H9 (cell line): ENCODE results near the gene SLC6A7. TPM values are rescaled to one million over a fixed set of nuclear protein-coding genes. Genes with fewer than 3 reads are reported as not detected.

ENCODE experiments used
- DNase-seq: peaks from one replicate; pipeline ENCODE4 v3.0.0-alpha.2; 2017
- H2AFZ ChIP-seq: one replicate; pipeline ENCODE4 v1.6.1; 2013; ENCODE audit warnings: mild to moderate bottlenecking, low read length, control low read depth, moderate library complexity
- H2AK5ac ChIP-seq: 2 replicates; pipeline ENCODE4 v1.6.1; 2013; ENCODE audit warnings: low read length, control low read depth, mixed read lengths; ENCODE audit not compliant: insufficient read length
- H2BK120ac ChIP-seq: one replicate; pipeline ENCODE4 v1.6.1; 2013; ENCODE audit warnings: low read depth, mild to moderate bottlenecking, low read length, control low read depth, inconsistent platforms; ENCODE audit not compliant: poor library complexity, severe bottlenecking
- H2BK12ac ChIP-seq: 2 replicates; pipeline ENCODE4 v1.6.1; 2013; ENCODE audit warnings: low read length, control low read depth, mixed read lengths, low read depth; ENCODE audit not compliant: insufficient read length
- H2BK15ac ChIP-seq: 2 replicates; pipeline ENCODE4 v1.6.1; 2013; ENCODE audit warnings: low read depth, low read length, control low read depth
- H2BK20ac ChIP-seq: one replicate; pipeline ENCODE4 v1.6.1; 2013; ENCODE audit warnings: low read depth, mild to moderate bottlenecking, low read length, control low read depth, inconsistent platforms; ENCODE audit not compliant: poor library complexity, severe bottlenecking
- H2BK5ac ChIP-seq: 2 replicates; pipeline ENCODE4 v1.6.1; 2013; ENCODE audit warnings: low read length, control low read depth, mixed read lengths; ENCODE audit not compliant: insufficient read length
- H3K14ac ChIP-seq: 2 replicates; pipeline ENCODE4 v1.6.1; 2013; ENCODE audit warnings: low read length, control low read depth; ENCODE audit not compliant: insufficient read depth
- H3K18ac ChIP-seq: 2 replicates; pipeline ENCODE4 v1.6.1; 2013; ENCODE audit warnings: low read depth, mild to moderate bottlenecking, mixed read lengths, low read length, control low read depth; ENCODE audit not compliant: insufficient read length
- H3K23ac ChIP-seq: 2 replicates; pipeline ENCODE4 v1.6.1; 2013; ENCODE audit warnings: low read length, control low read depth, mixed read lengths, low read depth; ENCODE audit not compliant: insufficient read length
- H3K23me2 ChIP-seq: 2 replicates; pipeline ENCODE4 v1.6.1; 2013; ENCODE audit warnings: low read depth, mild to moderate bottlenecking, mixed read lengths, low read length, control low read depth; ENCODE audit not compliant: insufficient read length, poor library complexity, severe bottlenecking
- H3K27ac ChIP-seq: 2 replicates; pipeline ENCODE4 v1.5.1; 2013; ENCODE audit warnings: low read length, control low read depth, mixed read lengths, low read depth; ENCODE audit not compliant: insufficient read length
- H3K27me3 ChIP-seq: 2 replicates; pipeline ENCODE4 v1.6.1; 2013; ENCODE audit warnings: low read length, control low read depth, inconsistent platforms; ENCODE audit not compliant: insufficient read depth
- H3K4ac ChIP-seq: 2 replicates; pipeline ENCODE4 v1.6.1; 2013; ENCODE audit warnings: low read depth, mild to moderate bottlenecking, control low read depth, inconsistent platforms, low read length, moderate library complexity
- H3K4me1 ChIP-seq: 2 replicates; pipeline ENCODE4 v1.6.1; 2013; ENCODE audit warnings: low read length, control low read depth, inconsistent platforms; ENCODE audit not compliant: insufficient read depth
- H3K4me2 ChIP-seq: 2 replicates; pipeline ENCODE4 v1.6.1; 2013; ENCODE audit warnings: low read length, control low read depth, mixed read lengths; ENCODE audit not compliant: insufficient read length, insufficient read depth
- H3K56ac ChIP-seq: 2 replicates; pipeline ENCODE4 v1.6.1; 2013; ENCODE audit warnings: low read depth, mild to moderate bottlenecking, mixed read lengths, low read length, control low read depth; ENCODE audit not compliant: insufficient read length
- H3K79me1 ChIP-seq: 2 replicates; pipeline ENCODE4 v1.6.1; 2013; ENCODE audit warnings: low read depth, mild to moderate bottlenecking, moderate library complexity, low read length, control low read depth, inconsistent platforms; ENCODE audit not compliant: insufficient read depth, poor library complexity, severe bottlenecking
- H3K79me2 ChIP-seq: 2 replicates; pipeline ENCODE4 v1.6.1; 2013; ENCODE audit warnings: low read length, control low read depth, inconsistent platforms; ENCODE audit not compliant: insufficient read depth
- H3K9ac ChIP-seq: 2 replicates; pipeline ENCODE4 v1.6.1; 2013; ENCODE audit warnings: low read length, control low read depth, mixed read lengths; ENCODE audit not compliant: insufficient read length; ENCODE audit errors: extremely low read depth
- H3K9me3 ChIP-seq: one replicate; pipeline ENCODE4 v1.6.1; 2013; ENCODE audit warnings: low read depth, low read length, inconsistent platforms; ENCODE audit not compliant: control insufficient read depth
- H3T11ph ChIP-seq: one replicate; pipeline ENCODE4 v1.6.1; 2013; ENCODE audit warnings: mild to moderate bottlenecking, low read length, control low read depth, inconsistent platforms
- H4K20me1 ChIP-seq: one replicate; pipeline ENCODE4 v1.6.1; 2013; ENCODE audit not compliant: control insufficient read depth, insufficient read length, insufficient read depth
- H4K5ac ChIP-seq: 2 replicates; pipeline ENCODE4 v1.6.1; 2013; ENCODE audit warnings: low read depth, mild to moderate bottlenecking, mixed read lengths, low read length, control low read depth; ENCODE audit not compliant: insufficient read length
- H4K8ac ChIP-seq: replicated peaks from 2 replicates; pipeline ENCODE4 v1.6.1; 2013; ENCODE audit warnings: low read length, control low read depth, mixed read lengths, low read depth; ENCODE audit not compliant: insufficient read length
- H4K91ac ChIP-seq: 2 replicates; pipeline ENCODE4 v1.6.1; 2013; ENCODE audit warnings: low read depth, mild to moderate bottlenecking, moderate library complexity, mixed read lengths, low read length, control low read depth; ENCODE audit not compliant: insufficient read length
- H3K27ac Mint-ChIP-seq, 3 experiments: 2 replicates in 2 of 3; 3 replicates in 1 of 3; pipeline ENCODE4 v1.8.0; 2020 to 2021; ENCODE audit warnings: mixed read lengths in 3 of 3, mild to moderate bottlenecking in 1 of 3, moderate library complexity in 1 of 3
- H3K27me3 Mint-ChIP-seq: 2 replicates; pipeline ENCODE4 v1.8.0; 2021; ENCODE audit warnings: low read depth, mild to moderate bottlenecking, moderate library complexity, mixed read lengths
- H3K36me3 Mint-ChIP-seq, 3 experiments: 2 replicates in 2 of 3; 3 replicates in 1 of 3; pipeline ENCODE4 v1.8.0; 2020 to 2021; ENCODE audit warnings: low read depth in 3 of 3, mixed read lengths in 3 of 3; ENCODE audit not compliant: insufficient read depth in 1 of 3
- H3K4me1 Mint-ChIP-seq, 2 experiments: 2 replicates each; pipeline ENCODE4 v1.8.0; 2020; ENCODE audit warnings: mixed read lengths in 2 of 2
- H3K4me3 Mint-ChIP-seq, 2 experiments: 2 replicates in 1 of 2; 3 replicates in 1 of 2; pipeline ENCODE4 v1.8.0; 2020 to 2021; ENCODE audit warnings: mild to moderate bottlenecking in 2 of 2, mixed read lengths in 2 of 2, moderate library complexity in 1 of 2
- H3K9me3 Mint-ChIP-seq, 2 experiments: 2 replicates in 1 of 2; 3 replicates in 1 of 2; pipeline ENCODE4 v1.8.0; 2020; ENCODE audit warnings: mild to moderate bottlenecking in 2 of 2, mixed read lengths in 2 of 2, moderate library complexity in 1 of 2
- CTCF ChIP-seq: fragments of 200-600 bp; sonication (generic); conservative IDR thresholded peaks from 3 replicates; pipeline ENCODE4 v1.8.0; 2021; ENCODE audit warnings: antibody characterized with exemption, mild to moderate bottlenecking
- WGBS: extraction: QIAGEN DNeasy Blood & Tissue Kit; methylation state at CpG from one replicate; pipeline ENCODE4 v1.1.7; 2013; ENCODE audit warnings: missing lambda C conversion rate, low lambda C conversion rate, mixed read lengths; ENCODE audit not compliant: insufficient read length; ENCODE audit errors: extremely low coverage; 5-methylcytosine and 5-hydroxymethylcytosine counted together
- total RNA-seq: library from RNA; stranded (reverse); gene quantifications from 2 replicates; pipeline ENCODE4 v1.2.1, GENCODE V29; 2021

Gene SLC6A7
- total RNA-seq, 1 experiment from 2014 or later = not detected

DNA sequence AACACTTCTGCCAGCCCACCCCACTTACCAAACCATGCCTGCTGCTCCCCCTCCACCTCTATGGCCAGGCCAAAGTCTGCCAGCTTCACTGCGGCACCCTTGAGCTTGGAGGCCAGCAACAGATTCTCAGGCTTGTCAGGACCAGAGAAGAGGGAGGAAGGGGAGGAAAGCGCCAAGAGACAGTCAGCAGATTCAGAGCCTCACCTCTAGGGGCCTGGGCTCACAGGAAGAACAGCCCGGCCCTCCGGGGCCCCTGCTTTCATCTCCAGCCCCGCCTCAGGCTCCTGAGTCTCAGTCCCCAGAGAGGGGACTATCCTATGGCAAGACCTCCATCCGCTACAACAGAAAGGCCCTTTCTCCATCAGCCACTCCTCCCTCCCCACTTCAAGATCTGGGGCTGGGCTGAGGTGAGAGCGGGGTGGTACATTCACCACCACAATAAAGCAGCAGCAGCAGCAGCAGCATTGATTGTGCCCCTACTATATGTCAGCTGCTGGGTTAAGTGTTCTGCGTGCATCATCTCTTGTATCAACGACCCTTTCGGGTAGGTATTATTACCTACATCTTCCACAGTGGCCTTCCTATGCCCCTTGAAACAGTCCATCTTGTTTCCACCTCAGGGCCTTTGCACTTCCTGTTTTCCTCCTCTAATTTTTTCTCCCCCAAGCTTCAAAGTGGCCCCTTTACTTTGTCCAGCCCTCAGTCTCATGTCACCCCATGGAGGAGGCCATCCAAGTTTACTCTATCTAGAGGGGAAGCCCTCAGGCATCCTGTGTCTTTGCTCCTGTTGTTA lies 63.8 kb downstream of the SLC6A7 start:
- no peak overlapping the region for H2AK5ac ChIP-seq

More for the DNA sequence above, 63.8 kb downstream of the SLC6A7 start:
- Histone ChIP-seq H3K79me2 (no peaks in the 10 kb centered on the region), H2BK12ac (no peak overlapping the region), H3K27ac (no peak overlapping the region), H3K14ac (no peak overlapping the region), H4K8ac (no peak overlapping the region), H3K9ac (no peak overlapping the region), H3K56ac (no peak overlapping the region), H3K4ac (no peak overlapping the region), H4K5ac (no peak overlapping the region), H3K9me3 (no peaks in the 10 kb centered on the region), H4K20me1 (no peaks in the 10 kb centered on the region), H3K79me1 (no peaks in the 10 kb centered on the region), H3K18ac (no peak overlapping the region), H3K4me1 (no peaks in the 10 kb centered on the region; the same call in 1 of the 2 replicates), H3K27me3 (no peaks in the 10 kb centered on the region), H2BK20ac (no peak overlapping the region), H2BK5ac (no peak overlapping the region), H2AFZ (no peak overlapping the region), H2BK120ac (no peak overlapping the region), H3K23me2 (no peaks in the 10 kb centered on the region), H3K4me2 (no peak overlapping the region), H3K23ac (no peak overlapping the region), H4K91ac (no peak overlapping the region), H3T11ph (no peak overlapping the region), H2BK15ac (no peak overlapping the region)
- Mint-ChIP-seq H3K36me3 (no peaks in the 10 kb centered on the region; a peak in 1 of 7 replicates), H3K9me3 (no peaks in the 10 kb centered on the region), H3K4me3 (no peak overlapping the region), H3K4me1 (peaks cover 5 to 14% of the 10 kb centered on the region in 2 experiments), H3K27me3 (peaks cover 2% of the 10 kb centered on the region; the same call in 1 of the 2 replicates), H3K27ac (no peak overlapping the region)
- WGBS = no CpG with 5 or more reads among the region's 10 CpGs
- peak; percentile 48 for DNase-seq
- TF ChIP-seq CTCF = peak; percentile 41; the same call in 2 of the 3 replicates
